ENCODE results near the gene PDF.

DNA sequence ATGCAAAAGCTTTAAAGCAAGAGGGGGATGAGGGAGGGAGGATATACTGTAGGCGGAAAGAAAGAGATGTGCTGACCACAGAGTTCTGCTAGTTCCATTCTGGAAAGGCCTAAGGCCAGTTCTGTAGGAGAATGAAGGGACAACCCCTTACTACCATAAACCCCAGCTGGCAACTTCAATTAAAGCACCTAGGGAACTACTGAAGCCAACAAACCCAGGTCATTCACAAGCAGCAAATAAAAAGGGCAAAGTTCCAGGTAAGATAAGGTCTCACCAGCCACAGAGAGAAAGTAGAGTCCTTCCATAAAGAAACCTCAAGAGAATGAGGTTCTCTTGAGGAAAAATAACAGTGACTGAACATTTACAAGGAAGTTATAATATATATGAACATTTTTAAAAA, 42.6 kb upstream of the PDF start:
- TF ChIP-seq EZH2phosphoT487 (IDR thresholded peaks at IDR 0.05; ENCODE audit: insufficient read depth, low read depth) (no peak), EZH2 (IDR thresholded peaks at IDR 0.05; ENCODE audit: insufficient read depth, poor library complexity, severe bottlenecking) (no peak)
